HepG2 (cell line): Measurements from ENCODE around the gene TARM1. TPM values are rescaled to one million over a fixed set of nuclear protein-coding genes. Genes with fewer than 3 reads are reported as not detected.

Source experiments
- ATAC-seq: fragments of 200-7000 bp; cut with Tn5 transposase; 3 replicates; pipeline ENCODE4 v1.9.1; 2020; ENCODE audit warnings: mild to moderate bottlenecking, moderate library complexity
- BruUV-seq: library from RNA; stranded (reverse); fragments of 400-500 nt; replicated peaks from 2 replicates; lab custom pipeline; 2021; lab: Mats Ljungman, UMichigan
- CTCF ChIA-PET: fragments of 300-600 bp; formaldehyde crosslinking; extraction: SDS; loops from one replicate; lab custom pipeline; 2021; ENCODE audit warnings: low total read pairs, inconsistent platforms, low intra/inter-chr PET ratio; lab: Yijun Ruan, JAX
- POLR2A ChIA-PET: fragments of 350-600 bp; sonication (Branson Sonifier 250); formaldehyde crosslinking; loops from one replicate; lab custom pipeline; 2020; ENCODE audit warnings: antibody characterized with exemption, inconsistent platforms; lab: Yijun Ruan, JAX
- DNase-seq: peaks from one replicate; pipeline ENCODE4 v3.0.0-alpha.2; 2015; ENCODE audit warnings: low spot score
- FAIRE-seq: peaks from 3 replicates; lab custom pipeline; 2011; peaks lifted over from hg19 to GRCh38; lab: Jason Lieb, UNC
- H2AFZ ChIP-seq: one replicate; pipeline ENCODE4 v1.6.1; 2011; ENCODE audit warnings: low read length, inconsistent platforms
- H3K27ac ChIP-seq: fragments of 300-600 bp; 3 replicates; pipeline ENCODE4 v1.8.0; 2011; ENCODE audit warnings: mixed run types, mild to moderate bottlenecking, mixed read lengths, low read length, inconsistent platforms; ENCODE audit not compliant: insufficient read depth; ENCODE audit errors: extremely low read length
- H3K27me3 ChIP-seq, 2 experiments: fragments of 200-600 bp in 1 of 2; 2 replicates in 1 of 2; 3 replicates in 1 of 2; pipeline versions ENCODE4 v1.6.0 to v1.8.0; 2011; ENCODE audit warnings: low read length in 2 of 2, mild to moderate bottlenecking in 2 of 2, moderate library complexity in 2 of 2, inconsistent platforms in 1 of 2; ENCODE audit not compliant: insufficient read depth in 2 of 2, control insufficient read depth in 1 of 2
- H3K36me3 ChIP-seq, 2 experiments: fragments of 200-600 bp in 1 of 2; replicated peaks in 1 of 2; 2 replicates in 1 of 2; 3 replicates in 1 of 2; pipeline versions ENCODE4 v1.5.1 to v1.8.0; 2011; ENCODE audit warnings: low read length in 2 of 2, inconsistent platforms in 1 of 2; ENCODE audit not compliant: insufficient read depth in 2 of 2, control insufficient read depth in 1 of 2
- H3K4me1 ChIP-seq: 2 replicates; pipeline ENCODE4 v1.5.1; 2012; ENCODE audit warnings: low read length, inconsistent platforms; ENCODE audit not compliant: insufficient read depth
- H3K4me2 ChIP-seq: 2 replicates; pipeline ENCODE4 v1.6.0; 2011; ENCODE audit warnings: low read depth, low read length, inconsistent platforms
- H3K4me3 ChIP-seq, 3 experiments: fragments of 200-600 bp in 1 of 3; sonication (generic), shearing (Covaris generic) in 1 of 3; replicated peaks in 1 of 3; 2 replicates each; pipeline ENCODE4 v1.5.1; 2011 to 2016; ENCODE audit warnings: low read length in 3 of 3, inconsistent platforms in 2 of 3, low read depth in 2 of 3, mild to moderate bottlenecking in 2 of 3, control low read depth in 1 of 3, mixed read lengths in 1 of 3; ENCODE audit not compliant: insufficient read depth in 1 of 3
- H3K79me2 ChIP-seq: one replicate; pipeline ENCODE4 v1.6.1; 2011; ENCODE audit warnings: low read length, inconsistent platforms; ENCODE audit not compliant: insufficient read depth
- H3K9ac ChIP-seq: 2 replicates; pipeline ENCODE4 v1.6.0; 2011; ENCODE audit warnings: mild to moderate bottlenecking, low read depth, low read length, inconsistent platforms; ENCODE audit not compliant: insufficient read depth
- H3K9me3 ChIP-seq: 2 replicates; pipeline ENCODE4 v1.5.1; 2012; ENCODE audit warnings: mild to moderate bottlenecking, low read length
- H4K20me1 ChIP-seq: 2 replicates; pipeline ENCODE4 v1.6.0; 2011; ENCODE audit warnings: inconsistent platforms, mild to moderate bottlenecking, low read length, moderate library complexity; ENCODE audit not compliant: insufficient read depth
- MEIS2 ChIP-seq: sonication (generic); formaldehyde crosslinking; IDR thresholded peaks from 2 replicates; pipeline ENCODE4 v1.9.0; 2021; ENCODE audit warnings: mild to moderate bottlenecking, missing genetic modification reagents
- NCOA2 ChIP-seq: sonication (generic); formaldehyde crosslinking; IDR thresholded peaks from 2 replicates; pipeline ENCODE4 v1.8.0; 2022; ENCODE audit warnings: inconsistent platforms
- RBM39 ChIP-seq: fragments of 200-400 bp; formaldehyde crosslinking; IDR thresholded peaks from one replicate; pipeline ENCODE4 v1.6.1; 2018; ENCODE audit warnings: antibody characterized with exemption, mild to moderate bottlenecking, low read depth, low read length; ENCODE audit not compliant: poor library complexity, severe bottlenecking
- RFX5 ChIP-seq: IDR thresholded peaks from 2 replicates; pipeline ENCODE4 v1.6.1; 2011; ENCODE audit warnings: low read depth, low read length, improper control_type of control experiment
- XRCC5 ChIP-seq: fragments of 200-400 bp; formaldehyde crosslinking; optimal IDR thresholded peaks from 2 replicates; pipeline ENCODE3; 2017; ENCODE audit warnings: mild to moderate bottlenecking, low read length
- ZNF501 ChIP-seq: sonication (generic); formaldehyde crosslinking; IDR thresholded peaks from 2 replicates; pipeline ENCODE4 v1.5.1; 2020; ENCODE audit warnings: mild to moderate bottlenecking, moderate library complexity, missing genetic modification reagents
- ZNF674 ChIP-seq: sonication (generic); formaldehyde crosslinking; IDR thresholded peaks from 2 replicates; pipeline ENCODE4 v1.5.0; 2020; ENCODE audit warnings: low read depth, mild to moderate bottlenecking, missing genetic modification reagents
- ZNF879 ChIP-seq: sonication (generic); formaldehyde crosslinking; IDR thresholded peaks from 2 replicates; pipeline ENCODE4 v1.8.1; 2023; ENCODE audit warnings: missing genetic modification reagents
- WGBS: methylation state at CpG from one replicate; pipeline ENCODE4 v1.1.6; 2017; ENCODE audit warnings: low lambda C conversion rate; 5-methylcytosine and 5-hydroxymethylcytosine counted together
- in situ Hi-C: cut with HindIII; loops from 2 replicates; pipeline ENCODE4 v1.10.0; 2017; ENCODE audit warnings: low pct_unique_long_range_greater_than_20kb; ENCODE audit not compliant: extremely low pct_ligation_motif_present
- intact Hi-C: fragments of 100-400 bp; cut with micrococcal nuclease; formaldehyde crosslinking; loops from one replicate; pipeline ENCODE4 v1.10.0; 2022; ENCODE audit not compliant: unreplicated experiment
- polyA plus RNA-seq, 8 experiments: library from polyadenylated mRNA; depleted of rRNA in 3 of 8; stranded (reverse) in 7 of 8; unstranded in 1 of 8; fragments of >200 nt; fragmentation: Illumina TruSeq in 4 of 8; extraction: Trizol in 4 of 8; gene quantifications; 2 replicates each; pipeline versions ENCODE4 v1.2.1 to v1.2.3, GENCODE V29; 2011 to 2016; ENCODE audit warnings: low read depth in 4 of 8, missing spikeins in 1 of 8, mixed read lengths in 1 of 8; ENCODE audit not compliant: insufficient read depth in 1 of 8
- total RNA-seq, 5 experiments: library from RNA; depleted of rRNA; stranded (reverse); fragments of >200 nt; fragmentation: Illumina TruSeq; extraction: Trizol; gene quantifications; 2 replicates each; pipeline ENCODE4 v1.2.3, GENCODE V29; 2016; ENCODE audit warnings: low read depth in 1 of 5
- TF ChIP-seq, protein P1 (sequence below): sonication (generic); formaldehyde crosslinking; IDR thresholded peaks from 2 replicates; pipeline ENCODE4 v1.5.0; 2020; ENCODE audit warnings: missing genetic modification reagents
- TF ChIP-seq, protein P2 (sequence below): sonication (generic); formaldehyde crosslinking; IDR thresholded peaks from 2 replicates; pipeline ENCODE4 v1.5.0; 2020; ENCODE audit warnings: mild to moderate bottlenecking, missing genetic modification reagents
- TF ChIP-seq, protein P3 (sequence below): sonication (generic); formaldehyde crosslinking; IDR thresholded peaks from 2 replicates; pipeline ENCODE4 v1.8.1; 2023; ENCODE audit warnings: missing genetic modification reagents, inconsistent platforms, borderline replicate concordance

The TARM1 gene
- total and polyA plus RNA-seq, 2 of the 13 experiments (the other 11 are each of a cell fraction or from before 2014, with no cell fraction given): not detected

DNA sequence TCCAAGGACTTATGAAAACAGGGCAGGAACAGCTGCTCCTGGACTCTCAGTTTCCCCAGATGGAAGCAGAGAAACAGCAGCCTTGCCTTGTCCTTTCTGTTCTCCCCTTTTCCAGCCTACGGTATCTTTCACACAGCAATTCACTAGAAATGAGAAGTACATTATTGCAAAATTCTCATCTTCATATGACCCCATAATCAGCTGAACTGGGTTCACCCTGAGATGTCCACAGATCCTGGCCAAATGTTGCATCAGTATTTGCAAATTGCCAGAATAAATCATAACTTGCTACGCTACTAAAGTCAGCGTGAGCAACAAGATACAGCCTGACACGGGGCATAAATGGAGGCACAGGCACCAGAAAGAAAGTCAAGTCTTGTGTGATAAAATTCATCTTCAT lies 33.5 kb downstream of the TARM1 start (continued):
- no peak for TF ChIP-seq MEIS2 (CRISPR knock-in tag)
- no peak for TF ChIP-seq RFX5
- TF ChIP-seq RBM39: no peak
- TF ChIP-seq, protein P1, sequence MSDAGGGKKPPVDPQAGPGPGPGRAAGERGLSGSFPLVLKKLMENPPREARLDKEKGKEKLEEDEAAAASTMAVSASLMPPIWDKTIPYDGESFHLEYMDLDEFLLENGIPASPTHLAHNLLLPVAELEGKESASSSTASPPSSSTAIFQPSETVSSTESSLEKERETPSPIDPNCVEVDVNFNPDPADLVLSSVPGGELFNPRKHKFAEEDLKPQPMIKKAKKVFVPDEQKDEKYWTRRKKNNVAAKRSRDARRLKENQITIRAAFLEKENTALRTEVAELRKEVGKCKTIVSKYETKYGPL (CRISPR knock-in tag): no peak
- TF ChIP-seq XRCC5: no peak

DNA sequence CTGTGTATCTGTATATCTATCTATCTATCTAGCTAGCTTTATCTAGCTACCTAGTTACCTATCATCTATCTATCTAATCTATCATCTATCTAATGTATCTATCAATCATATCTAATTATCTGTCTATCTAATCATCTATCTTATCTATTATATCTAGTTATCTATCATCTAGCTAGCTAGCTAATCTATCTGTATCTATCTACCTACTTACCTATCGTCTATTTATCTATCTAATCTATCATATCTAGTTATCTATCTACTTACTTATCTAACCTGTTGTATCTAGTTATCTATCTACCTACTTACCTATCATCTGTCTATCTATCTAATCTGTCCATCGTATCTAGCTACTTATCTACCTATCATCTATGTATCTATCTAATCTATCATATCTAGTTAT lies 35.4 kb downstream of the TARM1 start:
- Histone ChIP-seq H3K36me3 (no peaks in the 10 kb centered on the region), H3K9me3 (no peaks in the 10 kb centered on the region), H3K9ac (no peak overlapping the region), H3K4me3 (no peak overlapping the region), H3K27ac (no peak overlapping the region), H3K27me3 (peaks cover 0 to 2% of the 10 kb centered on the region in 2 experiments; a peak in 1 of 5 replicates), H2AFZ (no peak overlapping the region), H3K79me2 (no peaks in the 10 kb centered on the region), H4K20me1 (no peaks in the 10 kb centered on the region), H3K4me2 (no peak overlapping the region)
- in situ Hi-C loops: no loop called here
- no TSS peak for BruUV-seq
- WGBS: 3% methylated on average over 2 of the region's 2 CpGs
- POLR2A ChIA-PET: no interaction called here
- ATAC-seq (no peak), FAIRE-seq (no peak), DNase-seq (no peak)
- CTCF ChIA-PET: no interaction called here
- intact Hi-C loops: no loop called here
- TF ChIP-seq ZNF501 (CRISPR knock-in tag): no peak
- TF ChIP-seq, all 625 proteins: peak for 0
- H3K4me1 ChIP-seq: no peaks in the 10 kb centered on the region

DNA sequence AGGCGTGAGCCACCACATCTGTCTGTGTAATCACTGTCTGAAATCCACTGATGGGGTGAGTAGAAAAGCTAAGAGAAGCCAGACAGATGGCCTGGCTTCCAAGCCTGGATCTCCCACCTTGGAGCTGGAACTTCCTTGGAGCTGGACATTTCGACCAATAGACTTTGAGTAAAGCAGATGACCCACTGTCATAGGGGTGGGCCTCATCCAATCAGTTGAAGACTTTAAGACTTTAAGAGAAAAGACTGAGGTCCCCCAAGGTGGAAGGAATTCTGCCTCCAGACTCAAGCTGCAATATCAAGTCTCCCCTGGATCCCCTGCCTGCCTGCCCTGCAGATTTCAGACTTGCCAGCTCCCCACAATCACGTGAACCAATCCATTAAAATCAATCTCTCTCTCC lies 38.2 kb downstream of the TARM1 start:
- Histone ChIP-seq H3K9me3 (no peaks in the 10 kb centered on the region), H3K36me3 (no peaks in the 10 kb centered on the region), H3K4me3 (no peak overlapping the region), H3K79me2 (no peaks in the 10 kb centered on the region), H2AFZ (no peak overlapping the region), H3K9ac (no peak overlapping the region), H4K20me1 (no peaks in the 10 kb centered on the region), H3K27ac (no peak overlapping the region)
- in situ Hi-C loops: no loop called here
- CTCF ChIA-PET: no interaction called here
- ATAC-seq: no peak
- BruUV-seq: no TSS peak
- no peak for FAIRE-seq
- 11% methylated on average over 3 of the region's 3 CpGs for WGBS
- no peak for DNase-seq
- intact Hi-C loops: no loop called here
- TF ChIP-seq, protein P2, sequence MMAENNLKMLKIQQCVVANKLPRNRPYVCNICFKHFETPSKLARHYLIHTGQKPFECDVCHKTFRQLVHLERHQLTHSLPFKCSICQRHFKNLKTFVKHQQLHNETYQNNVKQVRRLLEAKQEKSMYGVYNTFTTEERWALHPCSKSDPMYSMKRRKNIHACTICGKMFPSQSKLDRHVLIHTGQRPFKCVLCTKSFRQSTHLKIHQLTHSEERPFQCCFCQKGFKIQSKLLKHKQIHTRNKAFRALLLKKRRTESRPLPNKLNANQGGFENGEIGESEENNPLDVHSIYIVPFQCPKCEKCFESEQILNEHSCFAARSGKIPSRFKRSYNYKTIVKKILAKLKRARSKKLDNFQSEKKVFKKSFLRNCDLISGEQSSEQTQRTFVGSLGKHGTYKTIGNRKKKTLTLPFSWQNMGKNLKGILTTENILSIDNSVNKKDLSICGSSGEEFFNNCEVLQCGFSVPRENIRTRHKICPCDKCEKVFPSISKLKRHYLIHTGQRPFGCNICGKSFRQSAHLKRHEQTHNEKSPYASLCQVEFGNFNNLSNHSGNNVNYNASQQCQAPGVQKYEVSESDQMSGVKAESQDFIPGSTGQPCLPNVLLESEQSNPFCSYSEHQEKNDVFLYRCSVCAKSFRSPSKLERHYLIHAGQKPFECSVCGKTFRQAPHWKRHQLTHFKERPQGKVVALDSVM (CRISPR knock-in tag): no peak
- TF ChIP-seq ZNF674 (CRISPR knock-in tag) (no peak), ZNF879 (no peak), NCOA2 (CRISPR knock-in tag) (no peak)
- TF ChIP-seq, protein P3, sequence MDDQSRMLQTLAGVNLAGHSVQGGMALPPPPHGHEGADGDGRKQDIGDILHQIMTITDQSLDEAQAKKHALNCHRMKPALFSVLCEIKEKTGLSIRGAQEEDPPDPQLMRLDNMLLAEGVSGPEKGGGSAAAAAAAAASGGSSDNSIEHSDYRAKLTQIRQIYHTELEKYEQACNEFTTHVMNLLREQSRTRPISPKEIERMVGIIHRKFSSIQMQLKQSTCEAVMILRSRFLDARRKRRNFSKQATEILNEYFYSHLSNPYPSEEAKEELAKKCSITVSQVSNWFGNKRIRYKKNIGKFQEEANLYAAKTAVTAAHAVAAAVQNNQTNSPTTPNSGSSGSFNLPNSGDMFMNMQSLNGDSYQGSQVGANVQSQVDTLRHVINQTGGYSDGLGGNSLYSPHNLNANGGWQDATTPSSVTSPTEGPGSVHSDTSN (CRISPR knock-in tag): no peak
- TF ChIP-seq, all 625 proteins: peak for 0
- POLR2A ChIA-PET: no interaction called here
- H3K4me1 ChIP-seq: no peaks in the 10 kb centered on the region
- peaks cover 0 to 2% of the 10 kb centered on the region in 2 experiments; a peak in 1 of 5 replicates for H3K27me3 ChIP-seq
- no peak overlapping the region for H3K4me2 ChIP-seq
